Astrocyte (in vitro differentiated cells and primary cell): ENCODE data around the gene INKA2. TPM values are rescaled to one million over a fixed set of nuclear protein-coding genes. Genes with fewer than 3 reads are reported as not detected.

Experiments used
- DNase-seq: peaks from one replicate; pipeline ENCODE4 v3.0.0-alpha.2; 2010; ENCODE audit warnings: low read depth
- FAIRE-seq: peaks from 2 replicates; lab custom pipeline; 2011; peaks lifted over from hg19 to GRCh38; lab: Jason Lieb, UNC
- H2AFZ ChIP-seq: 2 replicates; pipeline ENCODE4 v1.6.0; 2012; ENCODE audit warnings: low read depth, low read length, inconsistent platforms
- H3K27ac ChIP-seq: 2 replicates; pipeline ENCODE4 v1.5.1; 2011; ENCODE audit warnings: low read depth, low read length, inconsistent platforms
- H3K27me3 ChIP-seq: 2 replicates; pipeline ENCODE4 v1.6.0; 2011; ENCODE audit warnings: low read length, inconsistent platforms; ENCODE audit not compliant: insufficient read depth
- H3K36me3 ChIP-seq: 2 replicates; pipeline ENCODE4 v1.5.1; 2011; ENCODE audit warnings: low read length, inconsistent platforms; ENCODE audit not compliant: insufficient read depth
- H3K4me1 ChIP-seq: 2 replicates; pipeline ENCODE4 v1.5.1; 2011; ENCODE audit warnings: low read length, inconsistent platforms; ENCODE audit not compliant: insufficient read depth
- H3K4me2 ChIP-seq: 2 replicates; pipeline ENCODE4 v1.6.0; 2012; ENCODE audit warnings: low read length, inconsistent platforms
- H3K4me3 ChIP-seq: 2 replicates; pipeline ENCODE4 v1.5.1; 2011; ENCODE audit warnings: low read depth, mild to moderate bottlenecking, low read length, inconsistent platforms; ENCODE audit not compliant: insufficient read depth
- H3K79me2 ChIP-seq: 2 replicates; pipeline ENCODE4 v1.6.0; 2012; ENCODE audit warnings: mild to moderate bottlenecking, low read length, inconsistent platforms; ENCODE audit not compliant: insufficient read depth
- H3K9ac ChIP-seq: 2 replicates; pipeline ENCODE4 v1.6.0; 2012; ENCODE audit warnings: mild to moderate bottlenecking, low read length, inconsistent platforms
- H3K9me3 ChIP-seq: 2 replicates; pipeline ENCODE4 v1.5.1; 2012; ENCODE audit warnings: low read depth, mild to moderate bottlenecking, low read length, inconsistent platforms; ENCODE audit not compliant: insufficient read depth
- H4K20me1 ChIP-seq: 2 replicates; pipeline ENCODE4 v1.6.0; 2012; ENCODE audit warnings: low read length, inconsistent platforms; ENCODE audit not compliant: insufficient read depth
- H3K27ac Mint-ChIP-seq: one replicate; pipeline ENCODE4 v1.8.0; 2021; ENCODE audit warnings: mild to moderate bottlenecking, mixed read lengths; ENCODE audit not compliant: unreplicated experiment
- H3K27me3 Mint-ChIP-seq: one replicate; pipeline ENCODE4 v1.8.0; 2021; ENCODE audit warnings: low read depth, mixed read lengths; ENCODE audit not compliant: unreplicated experiment
- H3K36me3 Mint-ChIP-seq: one replicate; pipeline ENCODE4 v1.8.0; 2021; ENCODE audit warnings: low read depth, mixed read lengths; ENCODE audit not compliant: unreplicated experiment
- H3K4me1 Mint-ChIP-seq: one replicate; pipeline ENCODE4 v1.8.0; 2021; ENCODE audit warnings: low read depth, mixed read lengths; ENCODE audit not compliant: unreplicated experiment
- H3K4me3 Mint-ChIP-seq: one replicate; pipeline ENCODE4 v1.8.0; 2021; ENCODE audit warnings: mild to moderate bottlenecking, moderate library complexity, mixed read lengths; ENCODE audit not compliant: unreplicated experiment
- H3K9me3 Mint-ChIP-seq: one replicate; pipeline ENCODE4 v1.8.0; 2021; ENCODE audit warnings: mild to moderate bottlenecking, mixed read lengths; ENCODE audit not compliant: unreplicated experiment
- CTCF ChIP-seq: IDR thresholded peaks from 2 replicates; pipeline ENCODE4 v1.5.1; 2011; ENCODE audit warnings: low read depth, mild to moderate bottlenecking, inconsistent platforms, low read length, moderate library complexity; ENCODE audit not compliant: insufficient read depth
- EZH2 ChIP-seq: IDR thresholded peaks from 2 replicates; pipeline ENCODE4 v1.6.1; 2012; ENCODE audit warnings: mild to moderate bottlenecking, low read length, inconsistent platforms; ENCODE audit not compliant: insufficient read depth
- total RNA-seq: library from RNA; stranded (reverse); gene quantifications from 2 replicates; pipeline ENCODE4 v1.2.1, GENCODE V29; 2021

The INKA2 gene
- total RNA-seq, 1 donor from 2014 or later, result 12.6 TPM

- Histone ChIP-seq H4K20me1 (peaks cover 13% of the 10 kb centered on the region), H3K4me1 (peaks cover 2% of the 10 kb centered on the region), H3K4me2 (no peak overlapping the region), H3K4me3 (no peak overlapping the region), H3K9ac (no peak overlapping the region), H3K9me3 (no peaks in the 10 kb centered on the region), H3K79me2 (no peaks in the 10 kb centered on the region), H3K36me3 (no peaks in the 10 kb centered on the region), H2AFZ (no peak overlapping the region), H3K27me3 (no peaks in the 10 kb centered on the region), H3K27ac (no peak overlapping the region)
- FAIRE-seq (no peak), DNase-seq (no peak)
- TF ChIP-seq EZH2 (no peak), CTCF (no peak)
- Mint-ChIP-seq H3K27me3 (peaks cover 2% of the 10 kb centered on the region), H3K9me3 (no peaks in the 10 kb centered on the region), H3K4me1 (peaks cover 6% of the 10 kb centered on the region), H3K27ac (no peak overlapping the region), H3K4me3 (no peak overlapping the region), H3K36me3 (peaks cover 4% of the 10 kb centered on the region)
These were observed 12.1 kb downstream of the INKA2 start for GRCh38 chr1:111727056-111727455.

DNA sequence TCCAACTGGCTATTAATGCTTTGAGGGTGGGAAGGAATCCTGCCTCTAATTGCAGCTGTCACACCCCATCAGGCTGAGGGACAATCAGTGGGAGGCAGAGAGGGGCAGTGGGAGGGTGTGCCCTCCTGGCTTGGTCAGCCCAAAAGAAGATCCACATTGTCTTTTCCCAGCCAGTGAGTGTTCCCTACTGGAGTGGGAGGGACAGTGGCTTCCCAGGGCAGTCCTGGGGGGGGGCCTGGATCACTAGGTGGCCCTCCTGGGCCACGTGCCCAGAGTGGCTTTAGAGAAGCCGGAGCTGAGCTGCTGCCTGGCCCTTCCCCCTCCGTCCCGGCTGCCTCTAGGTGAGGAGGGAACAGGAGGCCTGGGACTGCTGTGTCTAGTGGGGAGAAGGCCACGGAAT is 14.0 kb downstream of the INKA2 start:
- Histone ChIP-seq H3K4me2 (no peak overlapping the region), H2AFZ (no peak overlapping the region), H3K27me3 (no peaks in the 10 kb centered on the region), H3K4me1 (peaks cover 2% of the 10 kb centered on the region), H3K79me2 (no peaks in the 10 kb centered on the region), H3K36me3 (no peaks in the 10 kb centered on the region), H3K9ac (no peak overlapping the region), H4K20me1 (peaks cover 10% of the 10 kb centered on the region), H3K27ac (no peak overlapping the region), H3K9me3 (no peaks in the 10 kb centered on the region), H3K4me3 (no peak overlapping the region)
- H3K4me3 Mint-ChIP-seq, result no peak overlapping the region
- TF ChIP-seq CTCF (no peak), EZH2 (no peak)
- FAIRE-seq, result no peak
- peaks cover 3% of the 10 kb centered on the region for H3K4me1 Mint-ChIP-seq
- H3K27me3 Mint-ChIP-seq, result peaks cover 2% of the 10 kb centered on the region
- no peak for DNase-seq
- H3K9me3 Mint-ChIP-seq, result no peaks in the 10 kb centered on the region
- H3K36me3 Mint-ChIP-seq, result peaks cover 3% of the 10 kb centered on the region
- no peak overlapping the region for H3K27ac Mint-ChIP-seq

DNA sequence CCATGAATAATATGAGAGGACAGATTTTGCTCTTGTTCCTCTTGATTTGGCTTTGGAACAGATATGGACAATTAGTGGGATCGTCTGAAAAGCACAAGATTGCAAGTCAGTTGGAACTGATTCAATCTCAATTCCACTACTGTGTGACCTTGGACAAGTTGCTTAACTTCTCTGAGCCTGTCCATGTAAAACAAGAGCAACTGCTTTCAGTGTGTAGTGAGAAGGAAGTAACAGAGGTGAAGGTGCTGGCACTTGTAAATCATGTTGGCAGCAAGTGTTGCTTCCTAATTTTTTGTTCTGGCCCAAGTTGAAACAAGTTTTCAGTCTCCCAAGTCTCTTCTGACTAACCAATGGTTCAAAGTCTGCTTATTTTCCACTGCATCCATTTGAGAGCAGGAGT is 15.3 kb downstream of the INKA2 start:
- FAIRE-seq (no peak), DNase-seq (no peak)
- H3K9me3 Mint-ChIP-seq, result no peaks in the 10 kb centered on the region
- Histone ChIP-seq H3K27me3 (no peaks in the 10 kb centered on the region), H3K36me3 (no peaks in the 10 kb centered on the region), H3K4me1 (no peaks in the 10 kb centered on the region), H3K9ac (no peak overlapping the region), H3K79me2 (no peaks in the 10 kb centered on the region), H3K27ac (no peak overlapping the region), H3K4me2 (no peak overlapping the region), H3K9me3 (no peaks in the 10 kb centered on the region), H3K4me3 (no peak overlapping the region), H4K20me1 (peaks cover 3% of the 10 kb centered on the region), H2AFZ (no peak overlapping the region)
- peaks cover 4% of the 10 kb centered on the region for H3K36me3 Mint-ChIP-seq
- H3K27ac Mint-ChIP-seq, result no peak overlapping the region
- H3K4me3 Mint-ChIP-seq, result no peak overlapping the region
- peaks cover 2% of the 10 kb centered on the region for H3K27me3 Mint-ChIP-seq
- TF ChIP-seq CTCF, result no peak
- H3K4me1 Mint-ChIP-seq, result no peaks in the 10 kb centered on the region
